ENCODE data around the gene MTG2.

GRCh38 chr20:62228982-62229545, 46.2 kb downstream of the MTG2 start:
- TF ChIP-seq CTCF (IDR thresholded peaks at IDR 0.05) (no peak), POLR2A (IDR thresholded peaks at IDR 0.05) (no peak)
